ENCODE measurements around the gene TRPC1.

The TRPC1 gene

DNA sequence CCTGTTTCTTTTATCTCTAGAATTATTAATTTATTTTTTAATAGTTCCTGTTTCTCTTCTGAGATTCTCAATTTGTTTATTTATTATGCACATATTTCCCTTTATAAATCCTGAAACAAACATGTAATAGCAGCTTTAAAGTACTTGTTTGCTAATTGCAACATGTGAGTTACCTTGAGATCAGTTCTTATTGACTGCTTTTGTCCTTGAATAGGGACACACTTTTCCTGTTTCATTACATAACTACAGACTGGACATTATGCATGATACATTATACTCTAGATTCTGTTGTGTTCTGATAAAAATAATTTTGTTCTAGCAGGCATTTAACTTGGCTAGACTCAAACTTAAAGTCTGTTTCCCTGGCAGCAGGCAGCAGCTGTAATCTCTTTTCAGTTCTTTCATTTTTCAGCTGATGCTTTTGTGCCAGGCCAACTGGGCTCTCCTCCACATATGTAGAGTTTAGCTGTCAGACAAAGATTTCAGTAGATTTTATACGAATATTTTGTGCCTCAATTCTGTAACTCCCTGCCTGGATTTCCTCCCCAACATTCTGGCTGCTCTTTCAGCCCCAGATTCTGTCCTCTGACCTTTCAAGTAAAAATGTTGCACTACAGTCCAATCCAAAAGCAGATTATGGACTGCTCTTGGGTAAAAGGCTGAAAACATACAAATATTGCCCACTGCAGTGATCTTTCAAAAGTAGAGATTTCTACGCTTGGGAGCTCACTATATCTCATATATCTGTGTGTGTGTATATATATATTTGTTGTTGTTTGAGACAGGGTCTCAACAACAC lies 123.1 kb downstream of the TRPC1 start:
- no peak for DNase-seq

DNA sequence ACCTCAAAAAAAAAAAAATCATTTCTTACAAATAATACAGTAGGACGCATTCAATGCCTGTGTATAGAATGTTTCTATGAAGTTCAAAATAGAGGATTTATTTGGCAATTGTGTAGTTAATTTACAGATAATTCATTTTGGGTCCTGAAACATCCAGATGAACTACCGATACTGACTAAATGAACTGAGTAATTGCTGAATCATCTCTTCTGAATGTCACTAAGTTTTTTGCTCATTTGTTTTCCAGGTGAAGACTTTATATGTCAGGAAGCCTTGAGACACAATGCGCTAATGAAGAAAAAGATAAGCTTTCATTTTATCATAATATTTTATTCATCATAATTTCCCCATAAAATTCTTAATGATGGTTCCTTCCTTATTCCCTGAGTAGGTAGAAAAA lies 125.3 kb downstream of the TRPC1 start:
- DNase-seq, result no peak

DNA sequence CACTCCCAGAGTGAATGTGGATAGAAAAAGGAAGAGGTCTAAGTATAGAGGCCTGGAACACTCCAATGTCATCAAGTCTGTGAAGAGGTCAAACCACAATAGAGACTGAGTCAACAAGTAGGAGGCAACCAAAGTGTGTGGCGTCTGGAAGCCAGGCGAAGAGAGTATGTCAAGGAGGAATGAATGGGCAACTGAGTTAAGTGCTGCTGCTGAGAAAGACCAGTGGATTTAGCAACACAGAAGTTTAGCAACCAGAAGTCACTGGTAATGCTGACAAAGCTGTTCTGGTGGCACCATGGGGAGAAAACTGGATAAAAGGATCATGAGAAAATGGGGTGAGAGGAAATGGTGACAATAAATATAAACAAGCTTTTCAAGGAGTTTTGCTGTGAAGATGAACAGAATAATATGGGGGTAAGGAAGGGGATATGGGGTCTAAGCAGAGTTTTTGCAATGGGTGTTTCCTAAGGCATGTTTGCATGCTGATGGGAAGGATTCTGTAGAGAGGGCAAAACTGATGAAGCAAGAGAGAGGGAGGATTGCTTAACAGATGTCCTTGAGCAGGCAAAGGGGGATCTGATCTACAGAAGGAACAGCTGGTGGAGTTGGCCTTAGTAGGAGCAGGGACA lies 126.7 kb downstream of the TRPC1 start:
- no peak for DNase-seq

- no peak for DNase-seq
These were observed 128.2 kb downstream of the TRPC1 start for GRCh38 chr3:142852009-142852408.

DNA sequence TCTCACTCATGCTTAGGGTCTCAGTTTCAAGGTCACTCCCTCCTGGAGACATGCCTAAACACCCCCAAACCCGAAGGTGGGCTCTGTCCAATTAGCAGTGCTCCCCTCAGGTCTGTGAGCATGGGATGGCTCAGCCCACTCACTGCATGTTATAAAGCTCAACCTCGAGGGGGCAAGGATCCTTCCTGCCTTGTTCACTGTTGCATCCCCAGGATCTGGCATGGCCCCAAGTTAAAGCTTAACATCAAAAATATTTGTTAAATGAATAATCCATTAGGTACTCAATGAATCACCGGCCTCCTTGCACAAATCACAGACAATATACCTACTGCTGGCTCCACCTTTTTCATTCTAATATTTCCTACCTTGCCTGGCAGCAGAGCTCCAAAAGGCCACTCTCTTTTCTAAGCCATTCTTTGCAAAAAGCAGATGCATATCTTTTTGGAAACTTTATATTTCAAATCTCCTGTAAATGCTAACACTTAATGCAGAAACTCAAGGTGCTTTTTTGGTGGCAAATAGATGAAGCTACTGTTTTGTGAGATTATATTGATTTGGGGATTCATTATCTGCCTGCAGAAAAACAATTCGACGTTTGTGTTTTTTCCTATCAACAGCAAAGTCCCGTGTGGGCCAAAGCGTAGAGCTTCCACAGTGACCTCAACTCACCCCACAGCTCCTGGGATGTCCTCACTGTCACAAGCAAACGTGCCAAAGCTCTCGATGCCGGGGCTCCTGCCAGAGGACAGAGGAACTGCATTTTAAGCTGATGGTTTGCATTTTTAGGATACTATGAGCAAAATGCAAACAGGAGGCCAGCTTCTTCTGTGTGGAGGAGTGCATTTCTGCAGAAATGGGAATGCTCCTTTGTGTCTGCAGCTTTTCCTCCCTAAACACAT lies 129.7 kb downstream of the TRPC1 start:
- DNase-seq, result no peak

DNA sequence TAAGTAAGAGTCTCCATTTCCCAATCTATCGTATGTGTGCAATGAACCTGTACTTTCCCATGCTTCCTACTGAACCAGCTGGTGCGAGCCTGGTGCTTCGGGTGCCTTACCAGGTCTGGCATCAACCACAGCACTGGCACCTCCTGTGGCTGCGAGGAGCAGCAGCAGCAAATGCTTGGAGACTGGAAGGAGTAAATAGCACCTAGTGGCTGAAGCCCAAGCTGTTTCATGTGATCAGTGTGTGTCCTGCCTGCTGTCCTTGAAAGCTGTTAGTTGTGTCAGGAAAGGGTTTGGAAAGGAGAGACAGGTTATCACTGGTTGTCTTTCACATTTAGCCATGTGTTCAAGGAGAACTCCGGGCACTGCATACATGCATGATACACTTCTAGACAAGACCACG lies 133.2 kb downstream of the TRPC1 start:
- DNase-seq, result no peak

Data from T1000 (cell line).